ENCODE results near the gene SAMD11. TPM values are rescaled to one million over a fixed set of nuclear protein-coding genes. Genes with fewer than 3 reads are reported as not detected.

Gene SAMD11
- total and polyA plus RNA-seq, 2 of the 13 experiments (the other 11 are each of a cell fraction or from before 2014, with no cell fraction given), result 0.11 TPM; not detected in 1

- no peak for TF ChIP-seq ZNF362 (CRISPR knock-in tag; IDR thresholded peaks at IDR 0.05; ENCODE audit: borderline replicate concordance)
- TF ChIP-seq MLXIP (CRISPR knock-in tag; IDR thresholded peaks at IDR 0.05; ENCODE audit: borderline replicate concordance), result no peak
- TF ChIP-seq IRX3 (CRISPR knock-in tag; IDR thresholded peaks at IDR 0.05; ENCODE audit: borderline replicate concordance, low read depth), result no peak
- TF ChIP-seq HNF1B (CRISPR knock-in tag; IDR thresholded peaks at IDR 0.05), result no peak
- TF ChIP-seq ZNF256 (CRISPR knock-in tag; conservative IDR thresholded peaks at IDR 0.05), result no peak
- TF ChIP-seq PAWR (CRISPR knock-in tag; IDR thresholded peaks at IDR 0.05; ENCODE audit: borderline replicate concordance), result no peak
- TF ChIP-seq GTF2F1 (IDR thresholded peaks at IDR 0.05; ENCODE audit: low read length), result no peak
- TF ChIP-seq CTCF (CRISPR knock-in tag; IDR thresholded peaks at IDR 0.05), result no peak
- no peak for TF ChIP-seq PHB2 (IDR thresholded peaks at IDR 0.05; ENCODE audit: partially characterized antibody)
- no peak for TF ChIP-seq HDAC6 (IDR thresholded peaks at IDR 0.05; ENCODE audit: low read depth, low read length)
- TF ChIP-seq HNF1A (IDR thresholded peaks at IDR 0.05; ENCODE audit: low read depth), result no peak
- TF ChIP-seq HNF1A (CRISPR knock-in tag; IDR thresholded peaks at IDR 0.05; ENCODE audit: borderline replicate concordance), result no peak
- TF ChIP-seq PAX8 (CRISPR knock-in tag; IDR thresholded peaks at IDR 0.05; ENCODE audit: borderline replicate concordance), result no peak
- no peak for TF ChIP-seq SRSF9 (IDR thresholded peaks at IDR 0.05; ENCODE audit: borderline replicate concordance, insufficient read depth, low read depth, low read length, poor library complexity, severe bottlenecking)
- no peak for TF ChIP-seq ARNT (IDR thresholded peaks at IDR 0.05)
- TF ChIP-seq TFE3 (CRISPR knock-in tag; IDR thresholded peaks at IDR 0.05), result no peak
Measured at GRCh38 chr1:966704-967300, 43.1 kb downstream of the SAMD11 start (continued).

All from HepG2 (cell line).